Brain microvascular endothelial cell (primary cell): ENCODE measurements around the gene OTOF.

Experiments used
- DNase-seq: peaks from one replicate; pipeline ENCODE4 v3.0.0-alpha.2; 2020
- H3K27ac ChIP-seq: fragments of 250-450 bp; sonication (Bioruptor Pico); 2 replicates; pipeline ENCODE4 v1.5.1; 2020; ENCODE audit warnings: mild to moderate bottlenecking, moderate library complexity
- H3K27me3 ChIP-seq: fragments of 250-450 bp; sonication (Bioruptor Pico); replicated peaks from 2 replicates; pipeline ENCODE4 v1.5.1; 2020; ENCODE audit warnings: mild to moderate bottlenecking
- H3K36me3 ChIP-seq: fragments of 250-450 bp; sonication (Bioruptor Pico); replicated peaks from 2 replicates; pipeline ENCODE4 v1.5.1; 2020; ENCODE audit warnings: mild to moderate bottlenecking
- H3K4me3 ChIP-seq: 2 replicates; pipeline ENCODE4 v1.5.1; 2011; ENCODE audit warnings: low read depth, mild to moderate bottlenecking, control low read depth, low read length, moderate library complexity
- CTCF ChIP-seq: IDR thresholded peaks from 2 replicates; pipeline ENCODE4 v1.5.1; 2011; ENCODE audit warnings: low read depth, mild to moderate bottlenecking, moderate library complexity, low read length, control low read depth, inconsistent platforms; ENCODE audit errors: missing control alignments
- in situ Hi-C: cut with HindIII; loops from 2 replicates; pipeline ENCODE4 v1.10.0; 2017; ENCODE audit warnings: low sequenced_read_pairs, low pct_ligation_motif_present

OTOF gene

GRCh38 chr2:26409785-26410184, 68.1 kb downstream of the OTOF start:
- H3K36me3 ChIP-seq, result no peaks in the 10 kb centered on the region
- in situ Hi-C loops, result no loop called here
- no peak overlapping the region for H3K27ac ChIP-seq
- TF ChIP-seq CTCF, result no peak
- H3K27me3 ChIP-seq, result no peaks in the 10 kb centered on the region
- DNase-seq, result no peak
- H3K4me3 ChIP-seq, result no peak overlapping the region

- Histone ChIP-seq H3K27ac (no peak overlapping the region), H3K36me3 (no peaks in the 10 kb centered on the region), H3K27me3 (no peaks in the 10 kb centered on the region), H3K4me3 (no peak overlapping the region)
- no peak for TF ChIP-seq CTCF
- no peak for DNase-seq
- in situ Hi-C loops, result no loop called here
Measured at GRCh38 chr2:26407526-26407925, 70.4 kb downstream of the OTOF start.
